DND-41 (cell line): ENCODE results near the gene SLC17A2.

Source experiments
- CTCF ChIP-seq: IDR thresholded peaks from 2 replicates; pipeline ENCODE4 v1.5.1; 2012; ENCODE audit warnings: borderline replicate concordance, low read length, moderate library complexity, mild to moderate bottlenecking; ENCODE audit not compliant: poor library complexity, severe bottlenecking; ENCODE audit errors: extremely low read depth
- EZH2 ChIP-seq: IDR thresholded peaks from 3 replicates; pipeline ENCODE4 v1.6.1; 2012; ENCODE audit warnings: borderline replicate concordance, low read depth, mild to moderate bottlenecking, moderate library complexity, low read length, inconsistent platforms; ENCODE audit not compliant: severe bottlenecking

- no peak for TF ChIP-seq CTCF
- no peak for TF ChIP-seq EZH2
Observed at GRCh38 chr6:25935953-25936352, 5.5 kb upstream of the SLC17A2 start.
